GM18502 (cell line): Measurements from ENCODE around the gene TPPP.
"Not testable (repeated sequence)": the region's sequence is repeated elsewhere in the genome, so short reads cannot be mapped to it uniquely, and the experiment has no call there.

Source experiments
- ATAC-seq: cut with Tn5 transposase; IDR thresholded peaks from one replicate; pipeline ENCODE4 v1.9.1; 2021; ENCODE audit warnings: mild to moderate bottlenecking; ENCODE audit not compliant: unreplicated experiment, poor library complexity

Gene TPPP

GRCh38 chr5:693271-694041 lies at the start of gene TPPP:
Gene TPPP, minus strand, starts transcription at chr5:693352. Its CDS starts 15,292 bp downstream, at chr5:678060.
- ATAC-seq = peak; percentile 87

DNA sequence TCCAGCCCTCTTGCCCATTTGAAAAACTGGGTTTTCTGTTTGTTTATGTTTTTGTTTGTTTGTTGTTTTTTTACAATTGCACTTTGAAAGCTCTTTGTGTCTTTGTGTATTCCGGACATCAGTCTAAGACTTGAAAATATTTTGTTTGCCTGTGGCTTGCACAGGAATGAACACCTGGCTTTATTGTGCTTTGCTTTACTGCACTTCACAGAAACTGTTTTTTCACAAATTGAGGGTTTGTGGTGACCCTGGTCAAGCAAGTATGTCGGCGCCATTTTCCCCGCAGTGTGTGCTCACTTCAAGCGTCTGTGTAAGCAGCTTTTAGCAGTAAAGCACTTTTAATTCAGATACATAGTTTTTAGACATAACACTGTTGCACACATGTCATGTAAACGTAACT lies 49.1 kb upstream of the TPPP start:
- not testable (repeated sequence) for ATAC-seq

GRCh38 chr5:734145-734544 lies 41.0 kb upstream of the TPPP start:
- ATAC-seq = not testable (repeated sequence)

DNA sequence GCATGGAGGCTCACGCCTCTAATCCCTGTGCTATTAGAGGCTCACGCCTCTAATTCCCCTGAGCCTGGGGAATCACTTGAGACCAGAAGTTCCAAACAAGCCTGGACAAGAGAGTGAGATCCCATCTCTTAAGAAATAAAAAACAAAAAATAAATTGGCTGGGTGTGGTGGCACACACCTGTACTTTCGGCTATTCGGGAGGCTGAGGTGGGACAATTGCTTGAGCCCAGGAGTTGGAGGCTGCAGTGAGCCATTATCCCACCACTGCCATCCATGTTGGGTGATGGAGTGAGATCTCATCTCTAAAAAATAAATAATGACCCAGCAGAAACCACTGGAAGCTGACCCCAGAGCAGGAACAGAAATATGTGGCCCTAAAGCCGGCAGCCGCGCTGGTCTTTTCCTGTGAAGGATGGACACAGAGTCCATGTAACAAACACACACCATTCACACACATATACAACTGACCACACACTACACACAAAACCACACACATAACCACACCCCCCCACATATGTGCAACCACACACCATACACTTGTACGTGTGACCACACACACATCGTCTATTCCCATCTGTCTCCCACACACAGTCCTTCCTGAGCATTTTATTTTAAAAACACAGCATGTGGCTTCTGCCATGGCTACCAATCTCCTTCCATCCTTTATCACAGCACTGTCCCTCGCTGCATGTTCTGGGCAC lies 39.8 kb upstream of the TPPP start:
- ATAC-seq = not testable (repeated sequence)

GRCh38 chr5:729225-729624 lies 36.1 kb upstream of the TPPP start:
- not testable (repeated sequence) for ATAC-seq

DNA sequence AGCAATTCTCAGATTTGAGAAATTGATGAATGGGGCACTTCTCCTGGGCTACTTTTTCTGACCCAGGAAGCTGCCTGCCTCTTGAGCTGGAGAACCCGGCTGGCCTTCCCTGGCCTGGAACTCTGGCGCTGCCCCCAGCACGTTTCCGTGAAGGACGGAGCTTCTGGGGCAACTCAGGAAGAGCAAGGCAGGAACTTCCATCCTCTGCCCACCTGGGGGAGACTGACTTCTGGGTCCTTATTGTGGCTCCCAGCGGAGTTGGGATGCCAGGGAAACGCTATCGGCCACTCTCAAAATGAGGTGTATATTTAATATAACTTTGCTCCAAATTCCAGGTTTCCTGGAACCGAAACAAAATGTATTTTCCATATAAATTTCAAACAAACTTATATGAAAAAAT lies 33.9 kb upstream of the TPPP start:
- ATAC-seq = not testable (repeated sequence)

- ATAC-seq = not testable (repeated sequence)
Observed at GRCh38 chr5:723865-724264, 30.7 kb upstream of the TPPP start.

DNA sequence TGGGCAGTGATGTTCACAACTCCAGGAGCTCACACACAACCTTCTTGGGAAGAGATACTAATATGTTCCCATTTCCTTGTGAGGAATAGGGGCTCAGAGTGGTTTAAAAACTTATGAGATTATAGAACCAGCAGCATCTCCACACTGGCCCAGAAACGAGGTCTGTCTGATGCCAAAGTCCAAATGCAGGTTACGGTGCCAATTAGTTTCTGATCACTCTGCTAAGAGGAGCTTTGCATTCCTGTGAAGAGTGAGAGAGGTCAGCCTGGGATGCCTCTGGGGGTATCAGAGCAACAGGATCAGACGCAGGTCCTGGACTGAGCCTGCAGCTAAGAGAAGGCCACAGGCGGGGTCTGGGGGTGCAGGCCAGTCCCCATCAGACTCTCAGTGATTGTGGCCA lies 30.2 kb upstream of the TPPP start:
- ATAC-seq = not testable (repeated sequence)

GRCh38 chr5:719379-719778 lies 26.2 kb upstream of the TPPP start:
- ATAC-seq = not testable (repeated sequence)

GRCh38 chr5:717143-717542 lies 24.0 kb upstream of the TPPP start:
- ATAC-seq = no peak

DNA sequence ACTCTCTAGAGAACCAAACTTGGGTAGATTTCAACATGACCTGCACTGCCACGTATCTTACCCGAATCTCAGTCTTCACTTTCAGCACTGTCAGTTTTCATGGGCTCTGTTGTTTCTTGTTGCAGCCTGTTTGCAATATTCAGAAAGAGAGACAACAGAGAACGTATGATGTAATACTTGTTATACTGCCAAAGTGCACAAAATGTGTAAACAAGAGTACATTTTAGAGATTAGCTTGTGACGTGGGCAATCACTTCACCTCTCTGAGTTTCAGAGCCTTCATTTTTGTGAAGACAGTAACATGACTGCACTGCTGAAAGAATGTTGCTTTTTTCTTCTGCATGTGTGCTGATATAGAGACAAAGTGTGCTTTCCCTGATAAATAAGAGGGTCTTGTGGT lies 23.6 kb upstream of the TPPP start:
- not testable (repeated sequence) for ATAC-seq

- not testable (repeated sequence) for ATAC-seq
Observed at GRCh38 chr5:715636-716035, 22.5 kb upstream of the TPPP start.

GRCh38 chr5:714215-715118 lies 21.3 kb upstream of the TPPP start:
- not testable (repeated sequence) for ATAC-seq

DNA sequence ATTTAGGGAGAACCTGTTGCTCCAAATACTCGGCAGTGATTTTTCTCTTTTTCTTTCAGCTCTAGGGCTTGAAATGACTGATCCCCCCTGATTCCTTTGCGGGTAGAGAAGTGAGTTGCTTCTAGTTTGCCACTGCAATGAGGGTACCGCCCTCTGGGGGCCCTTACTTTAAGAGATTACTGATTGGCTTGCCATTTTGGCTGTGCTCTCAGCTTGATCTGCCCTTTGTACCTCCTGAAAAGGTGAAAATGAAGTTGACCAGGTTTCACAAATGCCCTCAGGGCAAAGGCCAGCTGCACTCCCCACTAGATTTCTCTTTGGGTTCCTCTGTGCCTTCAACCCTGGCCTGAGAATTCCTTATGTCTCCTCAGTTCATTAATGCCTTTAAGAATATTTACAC lies 20.5 kb upstream of the TPPP start:
- ATAC-seq = not testable (repeated sequence)

DNA sequence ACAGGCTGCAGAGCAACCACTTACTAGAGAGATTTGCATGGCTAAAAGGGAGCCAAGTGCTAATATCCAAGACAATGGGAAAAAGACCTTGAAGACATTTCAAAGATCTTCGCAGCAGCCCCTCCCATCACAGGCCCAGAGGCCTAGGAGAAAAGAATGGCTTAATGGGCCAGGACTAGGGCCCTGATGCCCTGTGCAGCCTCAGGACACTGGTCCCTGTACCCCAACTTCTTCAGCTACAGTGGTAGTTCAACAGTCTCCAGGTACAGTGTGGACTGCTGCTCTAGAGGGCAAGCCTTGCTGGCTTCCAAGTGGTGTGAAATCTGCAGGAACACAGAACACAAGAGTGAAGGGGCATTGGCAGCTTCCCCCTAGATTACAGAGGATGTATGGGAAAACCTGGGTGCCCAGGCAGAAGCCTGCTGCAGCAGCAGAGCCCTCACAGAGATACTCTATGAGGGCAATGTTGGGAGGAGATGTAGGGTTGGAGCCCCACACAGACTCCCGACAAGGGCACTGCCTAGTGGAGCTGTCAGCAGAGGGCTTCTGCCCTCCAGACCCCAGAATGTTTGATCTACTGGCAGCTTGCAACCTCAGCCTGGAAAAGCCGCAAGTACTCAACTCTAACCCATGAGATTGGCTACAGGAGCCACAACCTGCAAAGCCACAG lies 15.8 kb upstream of the TPPP start:
- ATAC-seq = not testable (repeated sequence)

GRCh38 chr5:708374-708773 lies 15.2 kb upstream of the TPPP start:
- ATAC-seq = not testable (repeated sequence)

DNA sequence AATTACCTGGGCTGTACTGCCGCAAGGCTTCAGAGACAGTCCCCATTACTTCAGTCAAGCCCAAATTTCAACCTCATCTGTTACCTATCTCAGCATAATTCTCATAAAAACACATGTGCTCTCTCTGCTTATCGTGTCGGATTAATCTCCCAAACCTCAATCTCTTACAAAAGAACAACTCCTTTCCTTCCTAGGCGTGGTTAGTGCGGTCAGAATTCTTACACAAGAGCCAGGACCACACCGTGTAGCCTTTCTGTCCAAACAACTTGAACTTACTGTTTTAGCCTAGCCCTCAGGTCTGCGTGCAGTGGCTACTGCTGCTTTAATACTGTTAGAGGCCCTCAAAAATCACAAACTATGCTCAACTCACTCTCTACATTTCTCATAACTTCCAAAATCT lies 13.0 kb upstream of the TPPP start:
- not testable (repeated sequence) for ATAC-seq

- ATAC-seq = not testable (repeated sequence)
Observed at GRCh38 chr5:696753-697702, 3.9 kb upstream of the TPPP start.

- ATAC-seq = not testable (repeated sequence)
Observed at GRCh38 chr5:696191-696590, 3.0 kb upstream of the TPPP start.
